GM13976 (cell line): ENCODE results near the gene PLPP2.

Source experiments
- DNase-seq: peaks from one replicate; pipeline ENCODE4 v3.0.0; 2012; ENCODE audit warnings: low spot score
- in situ Hi-C: fragments of 300-500 bp; cut with MboI; formaldehyde crosslinking; loops from one replicate; pipeline ENCODE4 v1.12.0; 2022; ENCODE audit warnings: low sequenced_read_pairs, mixed read lengths, inconsistent platforms; ENCODE audit not compliant: unreplicated experiment
- TF ChIP-seq, protein P1 (sequence below): IDR thresholded peaks from 2 replicates; pipeline ENCODE4 v1.5.1; 2012; ENCODE audit warnings: borderline replicate concordance, mild to moderate bottlenecking; ENCODE audit not compliant: insufficient read depth; ENCODE audit errors: extremely low read depth, missing control alignments, control extremely low read depth

Gene PLPP2

DNA sequence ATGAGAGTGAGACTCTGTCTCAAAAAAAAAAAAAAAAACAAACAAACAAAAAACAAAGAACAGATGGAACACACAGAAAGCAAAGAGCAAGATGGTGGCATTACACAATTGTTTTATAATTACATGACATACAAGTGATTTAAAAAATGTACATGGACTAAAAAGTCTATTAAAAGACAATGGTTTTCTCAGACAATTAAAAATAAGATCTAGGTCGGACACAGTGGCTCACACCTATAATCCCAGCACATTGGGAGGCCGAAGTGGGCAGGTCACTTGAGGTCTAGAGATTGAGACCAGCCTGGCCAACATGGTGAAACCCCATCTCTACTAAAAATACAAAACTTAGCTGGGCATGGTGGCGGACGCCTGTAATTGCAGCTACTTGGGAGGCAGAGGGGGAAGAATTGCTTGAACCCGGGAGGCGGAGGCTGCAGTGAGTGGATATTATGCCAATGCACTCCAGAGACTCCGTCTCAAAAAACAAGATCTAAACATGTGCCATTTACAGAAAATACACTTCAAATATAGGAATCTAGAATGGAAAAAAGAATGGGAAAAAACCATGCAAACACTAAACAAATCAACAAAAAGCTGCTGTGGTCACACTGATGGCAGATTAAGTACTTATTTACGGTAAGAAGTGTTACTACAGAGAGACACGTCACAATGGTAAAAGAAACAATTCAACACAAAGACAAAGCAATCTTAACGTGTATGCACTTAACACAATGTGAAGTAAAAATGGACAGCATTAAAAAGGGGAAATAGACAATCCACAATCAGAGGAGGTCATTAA, 26.7 kb upstream of the PLPP2 start:
- no peak for DNase-seq
- in situ Hi-C loops: no loop called here
- TF ChIP-seq, protein P1, sequence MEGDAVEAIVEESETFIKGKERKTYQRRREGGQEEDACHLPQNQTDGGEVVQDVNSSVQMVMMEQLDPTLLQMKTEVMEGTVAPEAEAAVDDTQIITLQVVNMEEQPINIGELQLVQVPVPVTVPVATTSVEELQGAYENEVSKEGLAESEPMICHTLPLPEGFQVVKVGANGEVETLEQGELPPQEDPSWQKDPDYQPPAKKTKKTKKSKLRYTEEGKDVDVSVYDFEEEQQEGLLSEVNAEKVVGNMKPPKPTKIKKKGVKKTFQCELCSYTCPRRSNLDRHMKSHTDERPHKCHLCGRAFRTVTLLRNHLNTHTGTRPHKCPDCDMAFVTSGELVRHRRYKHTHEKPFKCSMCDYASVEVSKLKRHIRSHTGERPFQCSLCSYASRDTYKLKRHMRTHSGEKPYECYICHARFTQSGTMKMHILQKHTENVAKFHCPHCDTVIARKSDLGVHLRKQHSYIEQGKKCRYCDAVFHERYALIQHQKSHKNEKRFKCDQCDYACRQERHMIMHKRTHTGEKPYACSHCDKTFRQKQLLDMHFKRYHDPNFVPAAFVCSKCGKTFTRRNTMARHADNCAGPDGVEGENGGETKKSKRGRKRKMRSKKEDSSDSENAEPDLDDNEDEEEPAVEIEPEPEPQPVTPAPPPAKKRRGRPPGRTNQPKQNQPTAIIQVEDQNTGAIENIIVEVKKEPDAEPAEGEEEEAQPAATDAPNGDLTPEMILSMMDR: no peak

DNA sequence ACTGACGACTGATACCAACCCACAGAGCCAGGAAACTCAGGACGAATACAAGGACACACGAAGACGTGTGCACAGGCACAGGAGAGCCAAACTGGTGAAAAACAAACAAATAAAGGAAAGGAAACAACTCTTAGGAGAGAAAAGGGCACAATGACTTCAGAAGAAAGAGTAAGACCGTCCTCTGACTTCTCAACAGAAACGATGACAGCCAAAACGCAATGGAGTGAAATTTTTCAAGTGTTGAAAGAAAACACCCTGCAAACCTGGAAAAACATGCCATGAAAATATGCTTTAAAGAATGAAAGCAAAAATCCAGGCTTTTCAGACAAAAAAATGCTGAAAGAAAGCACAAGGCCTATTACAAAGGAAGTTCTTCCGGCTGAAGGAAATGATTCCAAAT, 24.6 kb upstream of the PLPP2 start:
- DNase-seq: no peak
- in situ Hi-C loops: no loop called here
- TF ChIP-seq, protein P1: no peak

- in situ Hi-C loops: no loop called here
- TF ChIP-seq, protein P1: no peak
- no peak for DNase-seq
These were observed 23.0 kb upstream of the PLPP2 start for GRCh38 chr19:313988-314815.

DNA sequence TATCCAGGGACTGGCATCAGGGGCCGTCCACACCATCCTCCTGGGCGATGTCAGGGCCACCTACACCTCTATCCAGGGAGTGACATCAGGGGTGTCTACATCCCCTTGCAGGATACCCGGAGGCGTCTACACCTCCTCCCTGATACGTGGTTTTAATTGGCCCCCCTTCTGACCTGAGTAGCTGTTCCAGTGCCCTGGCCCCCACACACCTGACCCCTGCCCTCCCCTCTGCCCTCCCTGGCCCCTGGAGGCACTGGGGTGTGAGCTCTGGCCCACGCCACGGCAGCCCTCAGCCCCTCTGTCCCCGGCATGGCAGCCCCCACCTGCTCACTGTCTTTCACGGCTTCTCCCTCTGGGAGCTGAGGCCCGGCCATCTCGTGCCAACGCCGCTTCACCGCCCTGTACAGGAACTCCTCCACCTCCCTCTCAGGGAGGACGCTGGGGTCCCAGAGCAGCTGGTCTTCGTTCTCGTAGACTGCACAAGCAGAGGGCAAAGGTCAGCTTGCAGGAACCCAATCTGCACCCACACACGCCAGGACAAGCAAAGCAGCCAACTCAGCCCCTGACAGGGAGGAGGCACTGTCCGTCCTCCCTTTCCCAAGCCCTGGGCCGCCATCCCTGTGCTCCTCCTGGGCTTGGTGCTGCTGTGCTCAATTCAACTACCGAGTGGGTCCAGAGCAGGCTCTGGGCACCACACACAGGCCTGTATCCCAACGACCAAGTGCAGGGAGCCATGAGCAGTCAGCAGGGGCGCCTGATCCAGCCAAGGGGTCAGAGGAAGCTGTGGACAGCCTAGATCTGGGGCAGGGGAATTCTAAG, 22.2 kb upstream of the PLPP2 start:
- no peak for DNase-seq
- in situ Hi-C loops: no loop called here

GRCh38 chr19:311813-312261, 20.6 kb upstream of the PLPP2 start:
- DNase-seq: no peak
- in situ Hi-C loops: no loop called here
- TF ChIP-seq, protein P1: no peak

More for the DNA sequence above, 22.2 kb upstream of the PLPP2 start:
- TF ChIP-seq, protein P1: no peak
